Anterior cingulate cortex (tissue), 58 donors: ENCODE data around the gene IDH3A.

Experiments
- DNase-seq, 58 donors: peaks; one replicate each; lab custom pipeline; 2025; lab: John Stamatoyannopoulos, UW

Gene IDH3A

DNA sequence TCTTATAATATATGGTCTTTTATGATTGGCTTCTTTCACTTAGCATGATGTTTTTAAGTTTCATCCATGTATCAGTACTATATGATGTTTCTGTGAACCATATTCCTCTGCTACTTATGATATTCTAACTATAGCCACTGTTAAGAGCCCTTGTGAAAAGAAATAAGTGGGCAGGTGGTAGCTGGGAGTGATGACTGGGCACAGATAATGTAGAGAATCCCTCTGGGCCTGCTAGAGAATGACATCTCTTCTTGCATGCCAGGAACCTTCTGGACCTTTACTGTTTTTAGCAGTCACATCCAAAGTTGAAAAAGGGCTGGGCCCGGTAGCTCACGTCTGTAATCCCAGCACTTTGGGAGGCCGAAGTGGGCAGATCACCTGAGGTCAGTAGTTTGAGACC lies 10.2 kb downstream of the IDH3A start:
- no peak for DNase-seq

DNA sequence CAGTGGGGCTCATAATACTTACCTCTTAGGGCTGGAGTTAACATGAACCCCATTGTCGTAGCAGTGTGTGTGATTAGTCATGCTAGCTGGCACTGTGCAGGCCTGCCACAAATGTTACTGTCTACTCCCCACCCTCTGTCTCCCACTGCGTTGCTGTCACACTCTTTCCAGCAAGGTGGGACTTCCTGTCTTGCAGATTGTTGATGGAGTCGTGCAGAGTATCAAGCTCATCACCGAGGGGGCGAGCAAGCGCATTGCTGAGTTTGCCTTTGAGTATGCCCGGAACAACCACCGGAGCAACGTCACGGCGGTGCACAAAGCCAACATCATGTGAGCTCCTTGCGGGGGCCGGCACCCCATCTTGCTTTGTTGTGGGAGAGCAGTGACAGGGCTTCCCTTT lies 12.9 kb downstream of the IDH3A start:
- DNase-seq, result peak in 38 of 58 donors; percentile 9 to 77 (median 26)

DNA sequence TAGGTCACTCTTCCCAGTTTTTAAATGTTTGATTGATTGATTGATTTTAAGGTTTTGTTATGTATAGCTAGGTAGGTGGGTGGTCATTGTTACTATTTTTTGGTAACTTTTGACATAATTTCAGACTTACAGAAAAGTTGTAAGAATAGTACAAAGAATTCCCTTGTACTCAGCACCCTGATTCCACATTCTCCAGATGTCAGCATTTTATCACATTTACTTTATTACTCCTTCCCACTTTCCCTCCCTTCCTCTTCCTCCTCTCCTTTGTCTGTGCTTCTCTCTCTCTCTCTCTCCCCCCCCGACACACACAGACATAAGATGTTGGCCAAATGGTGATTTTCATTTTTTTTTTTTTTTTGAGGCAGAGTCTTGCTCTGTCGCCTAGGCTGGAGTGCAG lies 14.8 kb downstream of the IDH3A start:
- DNase-seq, result no peak

DNA sequence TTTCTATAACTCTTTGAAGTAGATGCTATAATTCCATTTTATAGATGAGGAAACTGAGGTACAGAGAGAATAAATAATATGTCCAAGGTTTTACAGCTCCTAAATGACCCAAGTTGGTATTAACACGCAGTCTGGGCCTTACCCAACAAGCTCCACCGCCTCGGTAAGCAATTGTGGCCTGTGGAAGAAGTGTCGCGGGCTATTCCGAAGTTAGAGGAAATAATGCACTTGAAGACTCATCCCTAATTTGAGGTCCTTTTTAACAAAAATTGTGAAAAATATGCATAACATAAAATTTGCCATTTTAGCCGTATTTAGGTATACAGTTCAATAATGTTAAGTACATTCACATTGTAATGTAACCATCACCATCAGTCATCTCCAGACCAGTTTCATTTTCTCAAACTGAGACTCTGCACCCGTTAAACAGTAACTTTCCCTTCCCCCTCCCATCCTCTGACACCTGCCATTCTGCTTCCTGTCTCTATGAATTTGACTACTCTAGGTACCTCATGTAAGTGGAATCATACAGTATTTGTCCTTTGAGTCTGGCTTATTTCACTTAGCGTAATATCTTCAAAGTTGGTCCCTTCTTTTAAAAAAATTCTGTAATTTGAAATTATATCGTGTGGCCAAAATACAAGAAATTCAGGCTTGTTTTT lies 18.2 kb downstream of the IDH3A start:
- DNase-seq, result no peak

DNA sequence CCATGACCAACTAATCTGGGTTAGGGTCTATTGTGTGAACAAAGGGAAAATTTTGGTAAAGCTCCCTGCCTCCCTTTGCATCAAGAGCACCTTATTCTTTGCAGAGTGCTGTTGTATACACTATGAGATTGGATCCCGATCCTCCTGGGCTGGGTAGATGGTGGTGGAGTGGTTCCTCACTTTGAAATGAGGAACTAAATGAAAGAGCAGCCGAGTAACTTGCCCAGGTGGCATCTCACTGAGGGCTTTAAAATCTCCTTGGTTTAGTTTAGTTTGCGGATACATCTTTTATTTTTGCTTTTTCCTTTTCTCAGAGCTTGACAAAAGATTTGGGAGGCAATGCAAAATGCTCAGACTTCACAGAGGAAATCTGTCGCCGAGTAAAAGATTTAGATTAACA lies 19.4 kb downstream of the IDH3A start:
- no peak for DNase-seq

DNA sequence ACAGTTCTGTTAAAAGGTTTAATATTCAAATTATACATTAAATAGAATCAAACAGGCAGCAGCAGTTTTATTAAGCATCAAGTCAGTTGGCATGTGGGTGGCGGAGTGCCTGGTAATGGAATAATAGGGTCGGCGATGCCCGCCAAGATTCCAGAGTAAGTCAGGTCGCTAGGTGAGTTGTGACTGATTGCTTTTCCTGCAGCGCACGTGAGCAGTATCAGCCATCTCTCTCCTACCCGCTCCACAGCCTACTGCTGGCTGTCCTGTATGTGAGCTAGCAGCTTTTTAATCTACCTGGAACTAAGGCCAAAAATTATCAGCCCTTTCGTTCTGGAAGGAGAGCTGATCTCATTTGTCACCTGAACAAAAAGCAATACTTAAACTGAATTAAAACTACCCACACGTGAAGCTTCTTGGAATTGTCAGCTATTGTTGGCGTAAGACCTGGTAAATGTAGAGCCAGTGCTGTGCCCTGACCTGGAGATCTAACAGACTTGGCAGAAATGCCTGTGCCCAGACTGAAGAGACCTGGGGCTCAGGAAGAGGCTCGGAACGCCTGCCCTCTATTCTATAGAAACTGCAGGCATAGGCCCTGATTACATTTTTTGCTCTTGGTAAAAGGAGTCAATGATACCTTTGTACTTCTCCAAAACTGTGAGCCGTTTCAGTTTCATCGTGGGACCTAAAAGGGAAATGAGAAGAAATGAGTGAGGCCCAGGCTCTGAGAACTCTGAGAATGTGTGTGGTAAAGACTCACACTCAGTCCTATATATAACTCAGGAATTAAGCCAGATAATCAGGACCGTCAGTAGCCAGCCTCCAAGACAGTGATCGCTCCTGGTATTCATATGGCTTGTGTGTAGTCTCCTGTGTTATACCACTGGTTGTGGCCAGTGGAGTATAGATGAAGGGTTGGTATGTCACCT lies 21.9 kb downstream of the IDH3A start:
- DNase-seq, result no peak

DNA sequence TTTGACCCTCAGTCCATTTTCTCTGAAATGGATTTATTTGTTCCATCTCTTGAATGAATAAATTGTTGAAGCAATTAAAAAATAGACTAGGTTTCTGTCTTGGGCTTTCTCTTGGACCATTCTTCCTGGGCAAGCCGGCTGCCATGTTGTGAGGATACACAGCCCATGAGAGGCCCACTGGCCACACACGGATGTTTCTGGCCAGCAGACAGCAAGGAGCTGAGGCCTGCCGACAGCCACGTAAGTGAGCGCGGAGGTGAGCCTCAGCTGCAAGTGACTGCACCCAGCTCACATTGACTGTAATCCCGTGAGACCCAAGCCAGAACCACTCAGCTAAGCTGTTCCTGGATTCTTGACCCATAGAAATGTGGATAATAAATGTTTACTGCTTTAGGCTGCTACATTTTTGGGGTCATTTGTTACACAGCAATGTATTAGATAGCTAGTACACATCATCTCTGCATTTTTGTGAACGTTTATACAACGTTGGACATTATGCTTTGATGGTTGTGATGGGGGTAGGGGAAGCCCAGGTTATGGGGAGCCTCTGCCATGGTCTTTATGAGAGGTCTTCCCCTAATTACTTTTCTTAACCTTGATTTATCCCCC lies 22.8 kb downstream of the IDH3A start:
- no peak for DNase-seq

DNA sequence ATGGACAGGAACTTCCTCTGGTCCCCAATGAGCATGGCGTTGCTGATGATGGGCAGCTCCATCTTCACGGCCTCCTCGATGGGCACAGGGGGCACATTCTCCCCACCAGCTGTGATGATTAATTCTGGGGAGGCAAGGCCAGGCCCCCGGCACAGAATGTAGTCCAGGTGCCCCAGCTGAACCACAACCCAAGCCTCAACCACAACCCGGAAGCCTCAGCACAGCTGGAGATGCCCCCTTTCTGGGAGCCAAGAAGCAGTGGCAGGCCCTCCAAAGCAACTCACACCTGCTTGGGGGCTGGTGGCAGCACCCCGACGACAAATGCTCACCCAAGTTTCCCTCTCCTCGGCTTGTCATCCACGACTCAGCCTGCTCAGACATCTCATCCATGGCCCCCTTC lies 25.2 kb downstream of the IDH3A start:
- no peak for DNase-seq

DNA sequence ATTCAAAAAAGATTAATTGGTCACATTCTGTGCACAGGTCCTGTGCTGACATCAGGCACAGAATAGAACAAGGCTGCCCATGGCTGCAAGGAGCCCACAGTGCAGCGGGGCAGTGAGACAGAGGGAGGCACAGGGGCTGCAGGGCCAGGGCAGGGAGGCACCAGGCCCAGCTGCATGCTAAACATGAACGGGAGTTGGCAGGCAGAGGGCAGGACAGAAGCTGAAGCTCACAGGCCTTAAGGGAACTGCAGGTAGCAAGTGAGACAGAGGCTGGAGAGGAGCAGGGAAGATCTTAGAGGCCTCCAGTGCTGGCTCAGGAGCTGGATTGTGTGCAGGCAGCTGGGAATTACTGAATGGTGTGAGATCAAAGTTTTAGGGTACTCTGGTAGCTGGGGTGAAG lies 26.2 kb downstream of the IDH3A start:
- DNase-seq, result no peak

DNA sequence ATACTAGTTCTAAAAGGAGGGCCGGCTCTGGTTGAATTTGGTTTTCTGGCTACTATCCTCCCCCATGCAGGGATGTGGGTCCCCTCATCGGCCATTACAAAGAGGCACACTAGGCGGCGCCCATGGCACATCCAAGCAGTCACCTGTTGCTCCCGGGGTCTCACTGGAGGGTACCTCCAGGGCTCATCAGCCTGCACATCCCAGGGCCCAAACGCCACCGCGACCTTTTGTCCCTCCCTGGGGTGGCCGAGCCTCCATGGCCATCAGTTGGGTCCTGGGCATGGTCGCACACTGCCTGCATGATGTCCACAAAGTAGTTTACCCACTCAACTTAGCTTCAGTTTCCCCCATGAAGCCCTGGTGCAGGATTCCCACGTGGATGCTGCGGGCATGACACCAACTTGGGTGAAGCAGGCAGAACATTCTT lies 28.3 kb downstream of the IDH3A start:
- DNase-seq, result peak in 32 of 58 donors; percentile 6 to 54 (median 26)

DNA sequence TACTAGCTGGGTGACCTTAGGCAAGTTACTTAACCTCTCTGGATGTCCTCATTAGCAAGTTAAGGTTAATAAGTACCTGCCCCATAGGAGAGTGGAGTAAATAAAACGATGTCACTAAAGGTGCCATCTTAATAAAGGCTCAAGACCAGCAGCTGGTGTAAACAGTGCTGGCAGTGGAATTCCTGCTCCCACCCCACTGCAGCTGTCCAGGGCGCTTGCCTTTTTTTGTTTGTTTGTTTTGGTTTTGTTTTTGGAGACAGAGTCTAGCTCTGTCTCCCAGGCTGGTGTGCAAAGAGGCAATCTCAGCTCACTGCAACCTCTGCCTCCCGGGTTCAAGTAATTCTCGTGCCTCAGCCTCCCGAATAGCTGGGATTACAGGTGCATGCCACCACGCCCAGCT lies 28.9 kb downstream of the IDH3A start:
- no peak for DNase-seq

DNA sequence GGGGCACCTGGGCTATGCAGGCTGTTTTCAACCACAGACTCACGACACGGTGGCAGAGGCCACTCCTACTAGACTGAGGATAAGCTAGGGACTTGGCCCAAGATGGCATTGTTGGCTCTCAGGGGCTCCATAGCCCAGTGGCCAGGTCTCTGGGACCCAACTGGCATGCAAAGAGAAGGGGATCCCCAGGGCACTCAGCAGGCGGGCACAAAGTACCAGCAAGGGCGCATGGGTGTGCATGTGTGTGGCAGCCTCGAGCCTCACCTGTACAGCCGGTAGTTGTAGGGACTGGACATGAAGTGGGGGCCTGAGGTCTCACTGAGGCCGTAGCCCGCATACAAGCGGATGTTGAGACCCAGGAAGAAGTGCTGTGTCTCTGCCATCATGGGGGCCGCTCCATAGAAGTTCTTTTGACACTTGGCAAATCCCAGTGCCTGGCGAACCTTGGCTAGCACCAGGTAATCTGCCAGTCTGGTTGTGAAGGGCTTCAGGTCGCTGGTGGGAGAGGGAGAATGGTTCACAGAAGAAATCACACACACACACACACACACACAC lies 30.2 kb downstream of the IDH3A start:
- no peak for DNase-seq

DNA sequence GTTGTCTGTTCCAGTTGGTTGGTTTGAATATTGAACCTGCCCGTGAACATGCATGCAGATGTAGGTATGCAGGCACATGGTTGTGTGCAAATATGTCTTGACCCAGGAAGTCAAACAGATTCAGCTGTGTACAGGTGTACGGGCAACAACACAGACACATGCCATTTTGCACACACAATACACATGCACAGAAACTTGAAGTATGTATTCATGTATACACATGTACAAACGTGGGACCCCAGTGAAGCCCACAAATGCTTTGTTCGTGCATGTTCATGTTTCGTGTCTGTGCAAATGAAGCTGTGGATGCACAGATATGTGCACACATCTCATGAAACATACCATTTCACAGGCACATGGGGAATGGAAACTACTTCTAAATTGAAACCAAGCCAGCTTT lies 30.7 kb downstream of the IDH3A start:
- DNase-seq, result no peak

DNA sequence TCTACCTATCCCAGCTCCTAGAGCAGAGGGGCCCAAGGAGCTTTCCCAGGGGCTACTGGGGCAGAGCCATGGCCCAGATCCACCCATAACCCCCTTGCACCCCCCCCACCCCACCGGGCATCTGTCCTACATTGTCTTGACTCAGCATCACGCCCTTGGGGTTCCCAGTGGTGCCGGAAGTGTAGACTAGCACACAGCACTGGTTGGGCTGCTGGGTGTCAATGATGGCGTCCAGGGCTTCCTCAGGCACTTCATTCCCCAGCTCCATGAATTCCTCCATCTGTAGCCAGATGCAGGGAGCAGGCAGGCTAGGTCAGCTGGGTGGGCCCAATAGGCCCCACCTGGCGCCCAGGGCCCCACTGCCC lies 33.2 kb downstream of the IDH3A start:
- DNase-seq, result no peak

DNA sequence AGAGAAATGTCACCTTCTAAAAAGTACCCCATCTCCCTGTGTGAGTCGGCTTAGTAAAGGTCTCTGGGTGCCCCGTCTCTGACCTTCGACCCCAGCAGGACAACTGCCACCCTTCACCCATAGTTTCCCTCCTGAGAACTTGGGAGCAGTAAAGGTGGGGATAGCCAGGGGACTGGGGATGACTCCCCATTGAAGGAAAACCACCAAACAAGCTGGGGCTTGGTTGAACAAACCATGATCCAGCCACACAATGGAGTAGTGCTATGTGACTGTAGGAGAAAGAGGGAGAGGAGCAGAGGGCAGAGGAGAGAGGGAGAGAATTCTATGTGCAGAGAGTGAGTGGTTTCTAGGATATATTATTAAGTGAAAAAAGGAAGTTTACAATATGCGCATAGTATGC lies 33.7 kb downstream of the IDH3A start:
- DNase-seq, result no peak

DNA sequence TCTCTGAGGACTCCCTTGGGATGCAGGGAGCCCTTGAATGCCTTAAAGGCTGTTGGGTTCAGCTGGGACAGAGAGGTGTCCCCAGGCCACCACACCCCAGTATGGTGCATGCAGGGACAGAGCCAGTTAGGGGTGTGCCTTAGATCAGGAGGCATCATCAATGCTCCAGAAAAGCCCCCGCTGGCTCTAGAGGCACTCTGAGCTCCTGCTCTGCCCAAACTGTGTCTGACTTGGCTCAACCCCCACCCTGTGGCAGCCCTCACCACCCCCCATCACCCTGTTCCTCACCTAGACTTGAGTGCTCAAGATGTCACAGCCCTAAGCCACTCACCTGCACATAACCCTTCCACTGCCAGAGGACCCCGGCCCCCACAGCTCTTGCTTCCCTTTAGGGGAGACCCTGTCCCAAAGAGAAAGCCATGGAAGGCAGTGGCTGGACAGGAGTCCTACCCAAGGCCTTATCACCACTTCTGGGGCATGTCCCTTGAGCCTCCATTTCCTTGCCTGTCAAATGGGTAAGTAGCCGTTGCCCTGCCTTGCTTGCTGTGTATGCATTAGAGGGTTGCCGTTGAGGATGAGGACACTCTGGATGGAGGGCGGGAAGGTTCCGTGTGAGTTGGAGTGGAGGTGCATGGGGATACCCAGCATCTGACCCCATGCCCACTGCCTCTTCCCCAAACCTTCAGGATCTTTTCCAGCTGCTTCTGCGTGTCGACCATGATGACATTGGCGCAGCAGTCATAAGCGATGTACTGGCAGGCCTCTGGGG lies 43.8 kb downstream of the IDH3A start:
- DNase-seq, result no peak

DNA sequence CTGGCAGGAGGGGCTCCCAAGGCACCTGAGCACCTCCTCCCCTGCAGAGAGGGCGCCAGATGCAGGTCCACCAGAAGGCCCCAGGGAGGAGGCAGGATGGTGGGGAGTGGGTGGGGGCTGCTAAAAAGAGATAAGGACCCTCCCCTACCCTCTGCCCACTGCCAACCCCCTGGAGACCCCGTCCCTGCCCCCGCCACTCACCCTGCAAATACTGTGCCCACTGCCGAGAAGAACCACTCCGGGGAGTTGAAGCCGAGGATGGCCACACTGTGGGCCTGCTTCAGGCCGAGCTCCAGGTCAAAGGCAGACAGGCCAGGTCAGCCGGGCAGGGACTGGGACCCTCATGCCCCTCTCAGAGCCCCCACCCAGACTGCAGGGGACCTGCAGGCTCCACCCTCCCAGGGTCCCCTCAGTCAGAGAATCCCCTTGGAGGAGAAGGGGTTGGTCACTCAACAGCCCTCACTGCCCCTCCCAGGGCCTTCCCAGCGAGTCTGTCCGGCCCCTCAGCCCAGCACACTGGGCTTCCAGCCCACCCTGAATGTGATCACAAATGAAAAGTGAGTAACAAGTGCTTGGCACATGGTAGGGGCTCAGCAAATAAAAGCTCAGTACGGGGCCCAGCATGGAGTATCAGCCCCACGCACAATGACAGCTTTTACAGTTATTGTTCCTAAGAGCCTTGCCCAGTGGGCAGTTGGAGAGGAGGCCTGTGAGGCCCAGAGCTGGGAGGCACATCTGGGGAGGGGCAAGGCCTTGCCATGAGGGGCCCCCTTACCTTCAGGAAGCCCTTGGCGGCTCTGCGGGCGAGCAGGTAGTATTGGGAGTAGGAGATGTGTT lies 44.8 kb downstream of the IDH3A start:
- peak in 6 of 58 donors; percentile 5 to 41 (median 30) for DNase-seq

DNA sequence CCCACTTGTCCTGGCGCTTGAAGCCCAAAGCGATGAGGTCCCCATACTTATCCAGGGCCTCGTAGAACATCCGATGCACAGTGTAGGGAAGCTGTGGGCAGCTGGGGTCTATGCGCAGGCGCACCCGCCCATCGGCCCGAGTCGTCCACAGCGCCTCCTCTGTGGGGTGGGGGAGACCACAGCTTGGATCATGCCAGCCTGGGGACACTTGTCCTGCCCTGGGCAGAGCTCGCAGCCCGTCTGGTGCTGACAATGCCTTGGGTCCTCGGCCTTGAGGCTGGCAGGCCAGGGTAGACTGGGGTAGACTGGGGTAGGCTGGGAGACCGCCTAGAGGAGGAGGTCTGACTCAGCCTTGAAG lies 45.4 kb downstream of the IDH3A start:
- DNase-seq, result no peak

DNA sequence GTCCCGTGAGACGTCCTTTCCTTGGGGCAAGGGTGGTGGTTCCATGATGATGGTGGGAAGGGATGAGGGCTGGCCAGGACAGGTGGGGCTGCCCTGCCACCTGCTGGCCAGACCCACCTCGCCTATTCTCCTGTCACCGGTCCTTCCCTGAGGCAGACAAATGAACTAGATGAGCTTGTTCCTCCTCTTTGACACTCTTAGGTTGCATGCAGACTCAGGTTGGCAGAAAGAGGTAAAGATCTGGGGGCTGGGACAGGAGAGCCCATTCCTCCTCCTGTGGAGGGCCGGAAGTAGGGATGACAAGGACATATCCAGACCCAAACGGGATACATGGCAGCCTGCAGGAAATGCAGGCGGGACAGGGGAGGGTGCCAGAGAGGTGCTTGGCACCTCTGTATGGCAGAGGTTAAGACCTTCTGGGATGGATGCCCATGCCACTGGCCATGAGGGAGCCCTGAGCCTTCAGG lies 46.6 kb downstream of the IDH3A start:
- DNase-seq, result no peak

DNA sequence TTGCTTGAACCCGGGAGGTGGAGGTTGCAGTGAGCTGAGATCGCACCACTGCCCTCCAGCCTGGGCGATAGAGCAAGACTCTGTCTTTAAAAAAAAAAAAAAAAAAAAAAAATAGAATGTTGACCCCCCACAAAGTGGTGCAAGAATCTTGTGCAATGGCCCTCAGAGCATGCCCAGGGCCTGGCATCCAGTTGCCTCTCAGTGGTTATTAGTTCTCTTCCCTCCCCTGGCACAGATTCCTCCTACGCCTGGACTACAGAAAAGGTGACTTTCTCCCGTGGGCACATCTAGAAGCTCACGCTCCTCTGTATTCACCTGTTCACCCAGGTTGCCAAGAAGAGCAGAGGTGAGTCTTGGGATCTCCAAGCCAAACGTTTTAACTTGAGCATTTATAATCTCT lies 48.5 kb downstream of the IDH3A start:
- no peak for DNase-seq
